AML-193 (cell line): ENCODE data around the gene OR51A2.
"Not testable (repeated sequence)": the region's sequence is repeated elsewhere in the genome, so short reads cannot be mapped to it uniquely, and the experiment has no call there.

Source experiments
- DNase-seq, 2 experiments: peaks; one replicate each; lab custom pipeline; 2025; lab: John Stamatoyannopoulos, UW

OR51A2 gene

GRCh38 chr11:4955613-4956012 is at the start of gene OR51A2:
OR51A2 (minus strand) TSS chr11:4955713; CDS start chr11:4955713, 0 bp downstream.
- DNase-seq: not testable (repeated sequence)

GRCh38 chr11:5004424-5005274 is 49.1 kb upstream of the OR51A2 start:
- DNase-seq: peak; percentile 11 to 35

- DNase-seq: no peak
These were observed 39.0 kb upstream of the OR51A2 start, which contains the start of gene OR51L1 for GRCh38 chr11:4994551-4994950. OR51L1 (plus strand) TSS chr11:4994851; CDS start chr11:4998983, 4,132 bp downstream.

- DNase-seq: no peak
These were observed 35.5 kb upstream of the OR51A2 start for GRCh38 chr11:4991060-4991459.

- no peak for DNase-seq
These were observed 28.3 kb upstream of the OR51A2 start for GRCh38 chr11:4983841-4984240.

- no peak for DNase-seq
These were observed 27.2 kb upstream of the OR51A2 start for GRCh38 chr11:4982678-4983077.

GRCh38 chr11:4979036-4979435 is 23.5 kb upstream of the OR51A2 start:
- DNase-seq: no peak

- DNase-seq: no peak
These were observed 19.9 kb upstream of the OR51A2 start for GRCh38 chr11:4975436-4975835.

- DNase-seq: no peak
These were observed 7.3 kb upstream of the OR51A2 start for GRCh38 chr11:4962816-4963215.

- DNase-seq: no peak
These were observed 5.4 kb upstream of the OR51A2 start for GRCh38 chr11:4960877-4961276.

- no peak for DNase-seq
These were observed 1.9 kb upstream of the OR51A2 start for GRCh38 chr11:4957396-4957795.

GRCh38 chr11:4947505-4947904 is 8.0 kb downstream of the OR51A2 start, which contains the start of gene OR51A4:
OR51A4 (minus strand) TSS chr11:4947605; CDS start chr11:4947100, 505 bp downstream.
- no peak for DNase-seq

- no peak for DNase-seq
These were observed 18.8 kb downstream of the OR51A2 start for GRCh38 chr11:4936745-4937144.

- DNase-seq: no peak
These were observed 22.8 kb downstream of the OR51A2 start for GRCh38 chr11:4932751-4933150.

- no peak for DNase-seq
These were observed 28.9 kb downstream of the OR51A2 start for GRCh38 chr11:4926608-4927007.

- DNase-seq: no peak
These were observed 31.3 kb downstream of the OR51A2 start, which contains the start of gene OR51G1 for GRCh38 chr11:4924239-4924638. OR51G1 (minus strand) TSS chr11:4924339; CDS start chr11:4924339, 0 bp downstream.

GRCh38 chr11:4922304-4922703 is 33.2 kb downstream of the OR51A2 start:
- DNase-seq: no peak

- DNase-seq: no peak
These were observed 33.7 kb downstream of the OR51A2 start for GRCh38 chr11:4921796-4922195.

GRCh38 chr11:4919250-4919649 is 36.3 kb downstream of the OR51A2 start, which contains the start of gene OR51G2:
OR51G2 (minus strand) TSS chr11:4919350; CDS start chr11:4915663, 3,687 bp downstream.
- DNase-seq: no peak

GRCh38 chr11:4916581-4916980 is 38.9 kb downstream of the OR51A2 start:
- DNase-seq: no peak
